CMK (cell line): Measurements from ENCODE around the gene CALHM1.
"Not testable (repeated sequence)": the region's sequence is repeated elsewhere in the genome, so short reads cannot be mapped to it uniquely, and the experiment has no call there.

Experiments
- DNase-seq: peaks from one replicate; pipeline ENCODE4 v3.0.0-alpha.2; 2010; ENCODE audit warnings: low read depth

CALHM1 gene

GRCh38 chr10:103486635-103487409 lies 28.1 kb upstream of the CALHM1 start:
- DNase-seq: not testable (repeated sequence)

- DNase-seq: peak; percentile 62
Observed at GRCh38 chr10:103481974-103482531, 23.4 kb upstream of the CALHM1 start.

DNA sequence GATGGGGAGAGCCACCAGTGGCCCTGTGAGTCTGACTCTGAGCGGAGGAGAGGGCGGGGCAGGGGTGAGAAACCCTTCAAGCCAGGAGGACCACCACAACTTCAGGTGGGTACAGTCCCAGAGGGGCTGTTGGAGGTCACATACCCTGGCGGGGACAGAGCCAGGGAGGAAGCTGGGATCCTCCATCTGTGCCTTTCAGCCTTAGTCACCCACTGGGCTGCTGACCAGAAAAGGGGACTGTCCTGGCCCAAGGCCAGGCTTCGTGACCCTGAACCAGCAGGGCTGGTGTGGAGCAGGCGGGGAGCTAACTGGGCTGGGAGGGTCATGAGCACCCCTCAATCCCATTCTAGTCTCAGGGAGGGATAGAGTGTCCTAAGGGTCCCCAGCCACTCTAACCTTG lies 21.8 kb upstream of the CALHM1 start:
- no peak for DNase-seq

- no peak for DNase-seq
Observed at GRCh38 chr10:103479135-103479534, 20.4 kb upstream of the CALHM1 start, which contains the start of gene CALHM3. CALHM3 (minus strand) TSS chr10:103479240; CDS start chr10:103479032, 208 bp downstream.

DNA sequence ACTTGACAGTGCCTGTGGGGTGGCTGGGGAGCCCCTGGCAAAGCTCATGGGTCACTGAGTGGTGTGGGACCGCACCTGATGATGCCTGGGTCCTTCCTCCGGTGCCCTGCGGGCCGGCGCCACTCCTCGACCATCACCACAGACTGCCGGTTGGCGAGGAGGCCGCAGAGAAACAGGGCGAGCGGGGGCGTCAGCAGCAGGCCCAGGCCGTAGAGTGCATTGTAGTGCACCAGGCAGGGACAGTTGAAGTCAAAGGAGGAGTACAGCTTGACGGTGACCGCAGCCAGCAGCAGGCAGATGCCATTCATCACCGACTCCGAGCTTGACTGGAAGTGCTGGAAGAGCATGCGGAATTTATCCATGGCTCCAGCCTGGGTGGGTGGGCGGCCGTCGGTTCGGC lies 20.0 kb upstream of the CALHM1 start:
- DNase-seq: no peak

GRCh38 chr10:103476046-103476768 lies 17.5 kb upstream of the CALHM1 start:
- no peak for DNase-seq

DNA sequence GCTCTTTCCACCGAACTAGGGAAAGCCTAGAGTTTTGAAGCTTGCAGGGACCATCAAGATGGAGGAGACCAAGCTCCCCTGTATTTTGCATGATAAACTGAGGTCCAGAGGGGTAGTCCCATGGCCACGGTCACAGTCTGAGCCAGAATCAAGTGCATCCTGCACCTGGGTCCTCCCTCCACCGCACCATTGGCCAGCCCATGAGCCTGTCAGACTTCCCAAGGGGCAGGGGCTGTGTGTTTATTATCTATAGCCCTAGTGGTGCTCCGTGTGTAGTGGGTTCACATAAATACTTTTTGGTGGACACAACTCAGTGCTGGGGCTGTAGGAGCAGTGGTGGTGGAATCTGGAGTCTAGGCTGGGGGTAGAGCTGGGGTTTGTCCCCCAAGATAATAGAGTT lies 16.7 kb upstream of the CALHM1 start:
- no peak for DNase-seq

DNA sequence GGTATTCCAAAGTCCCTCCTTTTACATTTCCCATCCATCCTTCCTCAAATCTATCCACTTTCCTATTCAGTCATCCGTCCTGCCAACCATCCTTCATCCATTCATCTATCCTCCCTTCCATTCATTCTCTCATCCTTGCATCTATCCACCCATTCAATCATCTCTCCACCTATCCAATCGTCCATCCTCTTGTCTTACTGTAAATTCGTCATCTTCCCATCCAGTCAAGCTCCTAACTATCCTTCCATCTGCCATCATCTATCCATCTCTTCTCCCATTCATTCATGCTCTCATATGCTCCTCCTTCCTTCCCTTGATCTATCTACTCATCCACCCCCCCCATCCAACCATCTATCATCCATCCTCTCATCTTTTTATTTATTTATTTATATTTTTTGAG lies 15.4 kb upstream of the CALHM1 start:
- DNase-seq: no peak

DNA sequence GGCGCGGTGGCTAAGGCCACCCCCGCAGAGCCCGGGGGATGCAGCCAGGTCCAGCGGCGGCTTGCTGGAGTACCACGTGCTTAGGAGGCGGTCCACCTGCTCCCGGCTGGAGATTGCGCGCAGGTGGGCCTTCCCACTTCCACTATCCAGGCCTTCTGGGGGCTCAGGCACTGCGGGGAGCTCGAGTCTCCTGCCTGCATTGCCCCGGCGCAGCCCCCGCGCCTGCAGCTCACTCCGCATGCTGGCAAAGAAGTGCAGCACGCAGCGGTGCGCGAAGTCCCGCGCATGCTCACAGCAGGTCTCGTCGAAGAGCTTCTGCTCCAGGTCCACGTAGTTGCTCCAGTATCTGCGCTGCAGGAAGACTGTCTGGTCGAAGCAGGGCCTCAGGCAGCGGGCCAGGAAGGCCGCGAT lies 14.6 kb upstream of the CALHM1 start:
- no peak for DNase-seq

- DNase-seq: no peak
Observed at GRCh38 chr10:103472005-103472404, 13.3 kb upstream of the CALHM1 start.

DNA sequence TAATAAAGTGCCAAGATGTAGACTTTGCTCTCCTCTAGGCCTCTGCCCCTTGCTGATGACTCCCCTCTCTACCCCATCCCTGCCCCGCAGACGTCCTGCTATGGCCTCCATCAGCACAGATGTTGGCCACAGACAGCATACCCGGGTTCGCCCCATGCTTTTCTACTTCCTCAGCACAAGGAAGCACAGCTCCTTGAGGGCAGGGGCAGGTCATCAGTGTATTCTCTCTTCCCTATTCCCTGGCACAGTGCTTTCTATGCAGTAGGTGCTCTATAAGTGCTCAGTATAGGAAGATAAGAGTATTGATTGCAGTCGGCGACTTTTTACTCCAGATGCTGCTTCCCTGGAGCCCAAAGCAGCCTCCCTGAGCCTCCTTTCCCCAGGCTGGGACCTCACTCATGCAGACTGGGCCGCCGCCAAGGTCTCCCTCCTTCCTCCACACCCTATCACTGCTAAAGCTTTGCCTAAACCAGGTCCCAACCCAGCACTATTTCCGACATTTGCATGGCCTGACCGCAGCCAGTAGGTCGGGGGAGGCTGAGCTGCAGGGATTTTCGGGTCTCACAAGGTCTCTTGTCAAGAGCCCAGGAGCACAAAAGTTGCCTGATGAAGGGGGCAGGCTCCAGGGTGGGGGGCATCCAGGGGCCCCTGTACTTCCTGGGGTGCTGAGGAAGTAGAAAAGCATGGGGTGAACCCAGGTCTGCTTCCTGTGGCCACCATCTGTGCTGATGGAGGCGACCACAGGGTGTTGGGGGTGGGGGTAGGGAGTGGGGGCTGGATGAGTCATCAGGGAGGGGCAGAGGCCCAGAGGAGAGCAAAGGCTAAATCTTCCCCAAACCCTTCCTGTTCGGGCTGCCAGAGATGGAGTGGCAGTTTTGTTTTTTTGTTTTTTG lies 12.3 kb upstream of the CALHM1 start:
- DNase-seq: peak; percentile 65

GRCh38 chr10:103469201-103469600 lies 10.5 kb upstream of the CALHM1 start:
- DNase-seq: no peak

- DNase-seq: no peak
Observed at GRCh38 chr10:103467406-103467805, 8.7 kb upstream of the CALHM1 start.

- no peak for DNase-seq
Observed at GRCh38 chr10:103466734-103467133, 8.0 kb upstream of the CALHM1 start.

GRCh38 chr10:103465411-103466179 lies 6.9 kb upstream of the CALHM1 start:
- no peak for DNase-seq

DNA sequence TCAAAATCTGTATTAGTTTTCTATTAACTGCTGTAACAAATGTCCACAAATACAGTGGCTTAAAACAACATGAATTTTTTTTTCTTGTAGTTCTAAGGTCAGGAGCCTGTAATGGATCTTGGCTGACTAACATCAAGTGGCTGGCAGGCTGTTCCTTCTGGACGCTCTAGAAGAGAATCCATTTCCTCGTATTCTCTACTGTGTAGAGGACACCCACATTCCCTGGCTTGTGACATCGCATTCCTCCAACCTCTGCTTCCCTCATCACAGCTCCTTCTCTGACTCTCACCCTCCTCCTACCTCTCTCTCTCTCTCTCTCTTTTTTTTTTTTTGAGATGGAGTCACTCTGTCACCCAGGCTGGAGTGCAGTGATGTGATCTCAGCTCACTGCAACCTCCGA lies 4.8 kb upstream of the CALHM1 start:
- no peak for DNase-seq

GRCh38 chr10:103459615-103460014 lies 915 bp upstream of the CALHM1 start:
- DNase-seq: no peak

GRCh38 chr10:103457896-103458583 lies 660 bp downstream of the CALHM1 start:
- DNase-seq: no peak

DNA sequence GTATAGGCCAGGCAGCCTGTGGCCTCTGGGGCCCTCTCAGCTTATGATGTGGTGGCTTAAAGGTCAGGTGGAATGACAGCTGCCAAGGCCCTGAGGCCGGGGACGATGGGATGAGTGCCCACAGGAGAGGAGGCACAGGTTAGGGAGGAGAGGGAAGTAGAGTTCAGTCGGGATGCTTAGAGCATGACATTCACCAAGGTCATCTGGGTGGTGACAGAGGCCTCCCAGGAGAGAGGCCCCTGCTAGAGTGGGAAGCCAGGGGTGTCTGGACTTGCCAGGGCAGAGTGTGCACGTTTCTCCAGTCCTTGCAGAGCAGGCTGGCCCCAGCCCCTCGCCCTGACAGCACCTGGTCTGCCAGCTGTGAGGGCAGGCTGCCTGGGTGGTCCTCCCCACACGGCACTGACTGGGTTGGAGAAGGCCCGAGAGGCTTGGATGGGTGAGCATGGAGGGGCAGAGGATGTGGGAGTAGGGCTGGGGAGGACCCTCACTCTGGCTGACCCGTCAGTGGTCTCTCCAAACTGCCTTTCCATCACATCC lies 1.5 kb downstream of the CALHM1 start:
- no peak for DNase-seq

GRCh38 chr10:103456074-103456660 lies 2.5 kb downstream of the CALHM1 start:
- no peak for DNase-seq
